ENCODE data around the gene HABP2.

The HABP2 gene

GRCh38 chr10:113554214-113554613 is 1.4 kb downstream of the HABP2 start:
- H3K4me3 ChIP-seq (ENCODE audit: low read depth, low read length) = no peak overlapping the region

GRCh38 chr10:113555245-113555644 is 2.4 kb downstream of the HABP2 start:
- H3K4me3 ChIP-seq (ENCODE audit: low read depth, low read length) = no peak overlapping the region

GRCh38 chr10:113555751-113556150 is 2.9 kb downstream of the HABP2 start:
- no peak overlapping the region for H3K4me3 ChIP-seq (ENCODE audit: low read depth, low read length)

- H3K4me3 ChIP-seq (ENCODE audit: low read depth, low read length) = no peak overlapping the region
These were observed 4.6 kb downstream of the HABP2 start for GRCh38 chr10:113557424-113557862.

- no peak overlapping the region for H3K4me3 ChIP-seq (ENCODE audit: low read depth, low read length)
These were observed 5.1 kb downstream of the HABP2 start for GRCh38 chr10:113557903-113558321.

- no peak overlapping the region for H3K4me3 ChIP-seq (ENCODE audit: low read depth, low read length)
These were observed 7.2 kb downstream of the HABP2 start for GRCh38 chr10:113560071-113560470.

GRCh38 chr10:113561214-113561613 is 8.4 kb downstream of the HABP2 start:
- no peak overlapping the region for H3K4me3 ChIP-seq (ENCODE audit: low read depth, low read length)

- no peak overlapping the region for H3K4me3 ChIP-seq (ENCODE audit: low read depth, low read length)
These were observed 9.2 kb downstream of the HABP2 start for GRCh38 chr10:113562069-113562468.

- H3K4me3 ChIP-seq (ENCODE audit: low read depth, low read length) = no peak overlapping the region
These were observed 9.9 kb downstream of the HABP2 start for GRCh38 chr10:113562704-113563103.

- H3K4me3 ChIP-seq (ENCODE audit: low read depth, low read length) = no peak overlapping the region
These were observed 10.6 kb downstream of the HABP2 start for GRCh38 chr10:113563306-113564088.

- H3K4me3 ChIP-seq (ENCODE audit: low read depth, low read length) = no peak overlapping the region
These were observed 12.5 kb downstream of the HABP2 start for GRCh38 chr10:113565364-113565763.

- no peak overlapping the region for H3K4me3 ChIP-seq (ENCODE audit: low read depth, low read length)
These were observed 14.0 kb downstream of the HABP2 start for GRCh38 chr10:113566888-113567287.

- no peak overlapping the region for H3K4me3 ChIP-seq (ENCODE audit: low read depth, low read length)
These were observed 16.7 kb downstream of the HABP2 start for GRCh38 chr10:113569576-113569975.

- no peak overlapping the region for H3K4me3 ChIP-seq (ENCODE audit: low read depth, low read length)
These were observed 19.9 kb downstream of the HABP2 start for GRCh38 chr10:113572520-113573290.

GRCh38 chr10:113573368-113573767 is 20.5 kb downstream of the HABP2 start:
- H3K4me3 ChIP-seq (ENCODE audit: low read depth, low read length) = no peak overlapping the region

GRCh38 chr10:113576852-113577251 is 24.0 kb downstream of the HABP2 start:
- H3K4me3 ChIP-seq (ENCODE audit: low read depth, low read length) = no peak overlapping the region

GRCh38 chr10:113578773-113579172 is 25.9 kb downstream of the HABP2 start:
- H3K4me3 ChIP-seq (ENCODE audit: low read depth, low read length) = no peak overlapping the region

GRCh38 chr10:113581092-113581491 is 28.2 kb downstream of the HABP2 start:
- no peak overlapping the region for H3K4me3 ChIP-seq (ENCODE audit: low read depth, low read length)

- H3K4me3 ChIP-seq (ENCODE audit: low read depth, low read length) = no peak overlapping the region
These were observed 30.7 kb downstream of the HABP2 start for GRCh38 chr10:113583571-113583970.

GRCh38 chr10:113585949-113586348 is 33.1 kb downstream of the HABP2 start:
- H3K4me3 ChIP-seq (ENCODE audit: low read depth, low read length) = no peak overlapping the region

- H3K4me3 ChIP-seq (ENCODE audit: low read depth, low read length) = no peak overlapping the region
These were observed 36.4 kb downstream of the HABP2 start for GRCh38 chr10:113589201-113589770.

- no peak overlapping the region for H3K4me3 ChIP-seq (ENCODE audit: low read depth, low read length)
These were observed 37.7 kb downstream of the HABP2 start for GRCh38 chr10:113590581-113590980.

Measured in iPS-11a (cell line).